SK-N-SH treated with all-trans-retinoic acid at 6 μM for 48 hours (cell line): ENCODE measurements around the gene RPEL1.

Experiments
- ATAC-seq: fragments of 200-7000 bp; cut with Tn5 transposase; 3 replicates; pipeline ENCODE4 v1.9.1; 2020; ENCODE audit warnings: mild to moderate bottlenecking, moderate library complexity
- ARNTL ChIP-seq: fragments of 450-650 bp; formaldehyde crosslinking; IDR thresholded peaks from 2 replicates; pipeline ENCODE4 v1.5.0; 2020; ENCODE audit warnings: low read depth, mild to moderate bottlenecking, moderate library complexity, borderline replicate concordance
- CREB5 ChIP-seq: fragments of 250-450 bp; sonication (Bioruptor Pico); IDR thresholded peaks from 2 replicates; pipeline ENCODE4 v1.5.1; 2020; ENCODE audit warnings: low read depth, mild to moderate bottlenecking, moderate library complexity
- CSDC2 ChIP-seq: fragments of 250-450 bp; sonication (Bioruptor Pico); IDR thresholded peaks from 2 replicates; pipeline ENCODE4 v1.5.0; 2020; ENCODE audit warnings: mild to moderate bottlenecking, moderate library complexity
- CSRNP3 ChIP-seq: fragments of 250-450 bp; sonication (Bioruptor Pico); IDR thresholded peaks from 2 replicates; pipeline ENCODE4 v1.5.1; 2021; ENCODE audit warnings: mild to moderate bottlenecking, moderate library complexity
- GLIS3 ChIP-seq: fragments of 250-450 bp; sonication (Bioruptor Pico); IDR thresholded peaks from 2 replicates; pipeline ENCODE4 v1.5.0; 2020; ENCODE audit warnings: mild to moderate bottlenecking, moderate library complexity
- ISL1 ChIP-seq: fragments of 250-450 bp; sonication (Bioruptor Pico); IDR thresholded peaks from 2 replicates; pipeline ENCODE4 v2.1.2; 2022; ENCODE audit warnings: mild to moderate bottlenecking, moderate library complexity
- PATZ1 ChIP-seq: fragments of 250-450 bp; sonication (Bioruptor Pico); IDR thresholded peaks from 2 replicates; pipeline ENCODE4 v1.8.0; 2020; ENCODE audit warnings: mild to moderate bottlenecking, moderate library complexity, borderline replicate concordance
- POU6F1 ChIP-seq: fragments of 250-450 bp; sonication (Bioruptor Pico); IDR thresholded peaks from 2 replicates; pipeline ENCODE4 v1.8.0; 2021; ENCODE audit warnings: low read depth, mild to moderate bottlenecking, moderate library complexity, borderline replicate concordance
- PPARA ChIP-seq: fragments of 250-450 bp; sonication (Bioruptor Pico); IDR thresholded peaks from 2 replicates; pipeline ENCODE4 v1.5.0; 2020; ENCODE audit warnings: mild to moderate bottlenecking, borderline replicate concordance
- RARB ChIP-seq: fragments of 250-450 bp; sonication (Bioruptor Pico); IDR thresholded peaks from 2 replicates; pipeline ENCODE4 v1.8.0; 2021; ENCODE audit warnings: mild to moderate bottlenecking, moderate library complexity
- SNAI2 ChIP-seq: fragments of 250-450 bp; sonication (Bioruptor Pico); IDR thresholded peaks from 2 replicates; pipeline ENCODE4 v1.5.0; 2020; ENCODE audit warnings: mild to moderate bottlenecking, moderate library complexity
- TSHZ2 ChIP-seq: fragments of 250-450 bp; sonication (Bioruptor Pico); IDR thresholded peaks from 2 replicates; pipeline ENCODE4 v1.5.0; 2020; ENCODE audit warnings: mild to moderate bottlenecking, moderate library complexity
- ZFP3 ChIP-seq: fragments of 250-450 bp; sonication (Bioruptor Pico); IDR thresholded peaks from 2 replicates; pipeline ENCODE4 v1.5.0; 2020; ENCODE audit warnings: mild to moderate bottlenecking, moderate library complexity
- ZFP30 ChIP-seq: fragments of 450-650 bp; formaldehyde crosslinking; IDR thresholded peaks from 2 replicates; pipeline ENCODE4 v1.5.0; 2022; ENCODE audit warnings: mild to moderate bottlenecking, moderate library complexity
- ZNF565 ChIP-seq: fragments of 450-650 bp; formaldehyde crosslinking; conservative IDR thresholded peaks from 2 replicates; pipeline ENCODE4 v1.5.0; 2020; ENCODE audit warnings: low read depth, mild to moderate bottlenecking, moderate library complexity
- ZNF8 ChIP-seq: fragments of 450-650 bp; formaldehyde crosslinking; IDR thresholded peaks from 2 replicates; pipeline ENCODE4 v1.5.0; 2020; ENCODE audit warnings: mild to moderate bottlenecking, moderate library complexity

RPEL1 gene

GRCh38 chr10:103276896-103277712 is 31.4 kb downstream of the RPEL1 start, which contains the start of gene INA (continued):
- no peak for TF ChIP-seq POU6F1 (CRISPR knock-in tag)

GRCh38 chr10:103277713-103278536 is 32.2 kb downstream of the RPEL1 start:
- ATAC-seq = no peak

GRCh38 chr10:103278537-103278823 is 32.8 kb downstream of the RPEL1 start:
- ATAC-seq = no peak
- TF ChIP-seq CSDC2 (no peak), PPARA (no peak), ZNF565 (CRISPR knock-in tag) (no peak), RARB (CRISPR knock-in tag) (no peak), SNAI2 (no peak), ARNTL (no peak), GLIS3 (CRISPR knock-in tag) (no peak), ISL1 (CRISPR knock-in tag) (no peak)
- TF ChIP-seq, all 23 proteins: peak for 0

More at GRCh38 chr10:103277713-103278536, 32.2 kb downstream of the RPEL1 start:
- TF ChIP-seq PATZ1 (CRISPR knock-in tag) = no peak
- TF ChIP-seq CSRNP3 (CRISPR knock-in tag) = no peak
- TF ChIP-seq GLIS3 (CRISPR knock-in tag) = no peak
- TF ChIP-seq ISL1 (CRISPR knock-in tag) = no peak
- no peak for TF ChIP-seq TSHZ2 (CRISPR knock-in tag)
- TF ChIP-seq PPARA = no peak
- no peak for TF ChIP-seq ZFP3 (CRISPR knock-in tag)
- TF ChIP-seq ARNTL = no peak
- no peak for TF ChIP-seq CREB5
- no peak for TF ChIP-seq ZFP30 (CRISPR knock-in tag)

GRCh38 chr10:103278862-103279298 is 33.2 kb downstream of the RPEL1 start:
- TF ChIP-seq CSDC2 = peak; percentile 35; the same call in 1 of the 2 replicates
- 0 out of 2 replicates have a peak, but pooled peaks have one; percentile 59 for TF ChIP-seq SNAI2
- no peak for TF ChIP-seq ZNF8
- no peak for TF ChIP-seq RARB (CRISPR knock-in tag)
- no peak; the same call in 2 of the 3 replicates for ATAC-seq
